HG03135 (cell line): ENCODE results near the gene TUBB8B.
"Not testable (repeated sequence)": the region's sequence is repeated elsewhere in the genome, so short reads cannot be mapped to it uniquely, and the experiment has no call there.

ENCODE experiments used
- ATAC-seq: cut with Tn5 transposase; IDR thresholded peaks from one replicate; pipeline ENCODE4 v1.9.1; 2021; ENCODE audit warnings: mild to moderate bottlenecking, moderate library complexity; ENCODE audit not compliant: unreplicated experiment

Gene TUBB8B

DNA sequence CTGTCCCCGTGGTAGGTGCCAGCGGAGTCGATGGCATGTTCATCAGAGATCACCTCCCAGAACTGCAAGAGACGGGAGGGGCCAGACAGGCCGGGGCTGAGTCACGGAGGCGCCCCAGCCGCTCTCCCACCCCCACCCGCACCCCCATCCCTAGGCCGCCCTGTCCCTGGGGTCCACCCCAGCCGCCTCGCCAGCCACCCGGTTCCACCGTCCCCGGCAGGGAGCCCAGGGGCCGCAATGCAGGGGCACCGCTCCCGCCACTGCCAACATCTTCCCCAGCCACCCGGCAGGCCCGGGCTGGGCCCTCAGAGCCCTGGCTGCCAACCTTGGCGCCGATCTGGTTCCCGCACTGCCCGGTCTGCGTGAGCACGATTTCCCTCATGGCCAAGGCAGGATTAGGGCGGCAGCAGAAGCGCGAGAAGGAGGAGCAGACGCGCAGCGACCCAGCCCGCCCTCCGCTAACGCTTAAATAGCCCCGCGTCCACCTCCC, at the start of gene TUBB8B:
TSS of gene TUBB8B (minus strand) at position 440 of the 490 bp plus-strand sequence. CDS start at position 382, 58 bp downstream.
- not testable (repeated sequence) for ATAC-seq

DNA sequence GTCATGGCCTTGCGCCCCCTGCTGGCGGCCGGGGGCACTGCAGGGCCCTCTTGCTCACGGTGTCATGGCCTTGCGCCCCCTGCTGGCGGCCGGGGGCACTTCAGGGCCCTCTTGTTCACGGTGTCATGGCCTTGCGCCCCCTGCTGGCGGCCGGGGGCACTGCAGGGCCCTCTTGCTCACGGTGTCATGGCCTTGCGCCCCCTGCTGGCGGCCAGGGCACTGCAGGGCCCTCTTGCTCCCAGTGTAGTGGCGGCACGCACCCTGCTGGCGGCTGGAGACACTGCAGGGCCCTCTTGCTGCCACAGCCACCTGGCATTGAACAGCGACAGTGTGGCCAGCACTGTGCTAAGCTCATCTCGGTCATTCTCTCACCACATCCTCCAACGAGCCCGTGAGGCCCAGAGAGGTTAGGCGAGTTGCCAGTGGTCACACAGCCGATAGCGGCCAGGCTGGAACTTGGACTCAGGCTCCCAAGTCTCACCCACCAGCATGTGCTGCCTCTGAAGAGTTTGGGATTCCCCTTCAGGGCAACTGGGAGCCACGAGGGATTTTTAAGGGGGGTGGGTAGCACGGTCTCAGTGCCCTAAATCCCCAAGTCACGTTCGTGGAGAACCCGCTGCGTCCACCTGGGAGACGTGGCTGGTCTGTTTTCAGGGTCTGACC, 48.0 kb upstream of the TUBB8B start:
- ATAC-seq = peak; percentile 93

DNA sequence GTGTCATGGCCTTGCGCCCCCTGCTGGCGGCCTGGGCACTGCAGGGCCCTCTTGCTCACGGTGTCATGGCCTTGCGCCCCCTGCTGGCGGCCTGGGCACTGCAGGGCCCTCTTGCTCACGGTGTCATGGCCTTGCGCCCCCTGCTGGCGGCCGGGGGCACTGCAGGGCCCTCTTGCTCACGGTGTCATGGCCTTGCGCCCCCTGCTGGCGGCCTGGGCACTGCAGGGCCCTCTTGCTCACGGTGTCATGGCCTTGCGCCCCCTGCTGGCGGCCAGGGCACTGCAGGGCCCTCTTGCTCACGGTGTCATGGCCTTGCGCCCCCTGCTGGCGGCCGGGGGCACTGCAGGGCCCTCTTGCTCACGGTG, 47.3 kb upstream of the TUBB8B start:
- ATAC-seq = not testable (repeated sequence)

DNA sequence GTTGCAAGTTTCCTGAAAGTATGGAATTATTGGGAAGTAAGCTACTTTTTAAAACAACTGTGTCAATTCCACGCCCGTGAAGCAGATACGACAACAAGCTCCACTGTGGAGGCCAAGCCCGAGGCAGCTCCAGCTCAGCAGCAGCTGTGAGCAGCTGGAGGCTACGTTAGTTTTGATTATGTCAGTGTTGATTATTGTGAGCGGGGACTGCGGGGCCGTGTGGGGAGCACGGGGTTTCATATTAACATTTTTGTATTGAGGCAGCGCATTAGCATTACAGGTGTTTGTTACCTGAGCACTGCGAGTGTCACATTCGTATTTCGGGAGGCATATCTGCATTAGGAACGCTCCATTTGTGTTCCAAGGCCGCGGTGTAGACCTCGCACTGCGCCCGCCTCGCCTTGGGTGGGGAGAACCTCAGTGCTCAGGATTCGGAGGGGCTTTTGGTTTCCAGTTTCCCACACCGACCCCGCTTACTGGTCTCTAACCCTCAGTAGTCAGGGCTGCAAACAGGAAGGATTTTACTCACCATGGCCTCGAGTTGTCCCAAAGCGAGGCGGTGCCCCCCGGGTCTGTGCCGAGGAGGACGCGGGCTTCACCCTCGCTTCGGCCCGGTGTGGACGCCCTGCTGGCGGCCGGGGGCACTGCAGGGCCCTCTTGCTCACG, 46.8 kb upstream of the TUBB8B start:
- not testable (repeated sequence) for ATAC-seq

DNA sequence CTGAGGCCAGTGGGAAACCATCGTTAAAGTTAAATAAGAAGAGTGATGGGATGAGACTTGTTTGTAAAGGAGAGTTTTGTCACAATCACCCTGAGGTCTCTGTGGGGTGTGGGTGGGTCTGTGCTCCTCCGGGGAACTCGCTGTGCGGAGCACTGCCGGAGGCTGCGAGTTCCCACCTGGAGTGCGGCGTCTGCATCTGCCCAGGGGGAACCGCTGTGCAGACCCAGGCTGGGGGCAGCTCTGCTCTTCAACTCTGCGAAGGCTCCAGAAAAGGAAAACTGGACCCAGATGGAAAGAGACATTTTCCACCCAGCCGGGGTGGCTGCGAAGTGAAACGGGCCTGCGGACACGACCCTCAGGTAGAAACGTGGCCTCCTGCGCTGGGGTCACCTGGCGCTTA, 46.2 kb upstream of the TUBB8B start:
- ATAC-seq = not testable (repeated sequence)

DNA sequence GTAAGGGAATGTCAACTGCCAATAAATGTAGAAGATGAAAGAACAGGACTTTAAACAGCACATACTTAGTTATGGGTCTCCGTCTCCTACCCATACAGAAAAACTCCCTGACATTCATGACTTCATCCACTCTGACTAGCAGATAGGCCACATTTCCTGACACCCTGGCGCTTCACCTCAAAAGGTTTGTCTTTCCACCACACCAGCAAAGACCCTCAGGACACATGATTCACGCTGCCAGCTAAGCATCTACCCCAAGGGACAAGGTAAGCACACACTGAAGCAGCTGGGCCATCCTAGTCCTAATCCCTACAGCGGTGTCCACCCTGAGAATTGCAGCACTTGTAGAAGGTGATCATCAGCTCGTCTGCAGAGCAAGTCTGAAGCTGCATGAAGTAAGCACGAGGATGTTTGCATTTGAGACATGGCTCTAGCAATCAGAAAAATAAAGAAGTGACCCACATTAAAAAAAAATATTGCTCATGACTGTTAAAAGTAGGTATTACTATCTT, 44.5 kb upstream of the TUBB8B start:
- ATAC-seq = not testable (repeated sequence)

DNA sequence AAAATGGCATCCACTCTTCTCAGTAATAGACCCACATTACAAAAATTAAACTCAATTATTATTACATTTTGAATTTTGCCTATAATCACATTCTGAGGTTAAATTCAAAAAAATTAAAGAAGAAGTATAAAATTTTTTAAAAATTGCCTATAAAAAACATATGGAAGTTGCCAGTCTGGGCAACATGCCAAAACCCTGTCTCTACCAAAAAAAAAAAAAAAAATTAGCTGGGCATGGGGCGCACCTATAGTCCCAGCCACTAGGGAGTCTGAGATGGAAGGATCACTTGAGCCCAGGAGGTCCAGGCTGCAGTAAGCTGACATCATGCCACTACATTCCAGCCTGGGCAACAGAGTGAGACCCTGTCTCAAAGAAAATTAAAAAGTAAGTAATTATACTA, 42.1 kb upstream of the TUBB8B start:
- not testable (repeated sequence) for ATAC-seq

DNA sequence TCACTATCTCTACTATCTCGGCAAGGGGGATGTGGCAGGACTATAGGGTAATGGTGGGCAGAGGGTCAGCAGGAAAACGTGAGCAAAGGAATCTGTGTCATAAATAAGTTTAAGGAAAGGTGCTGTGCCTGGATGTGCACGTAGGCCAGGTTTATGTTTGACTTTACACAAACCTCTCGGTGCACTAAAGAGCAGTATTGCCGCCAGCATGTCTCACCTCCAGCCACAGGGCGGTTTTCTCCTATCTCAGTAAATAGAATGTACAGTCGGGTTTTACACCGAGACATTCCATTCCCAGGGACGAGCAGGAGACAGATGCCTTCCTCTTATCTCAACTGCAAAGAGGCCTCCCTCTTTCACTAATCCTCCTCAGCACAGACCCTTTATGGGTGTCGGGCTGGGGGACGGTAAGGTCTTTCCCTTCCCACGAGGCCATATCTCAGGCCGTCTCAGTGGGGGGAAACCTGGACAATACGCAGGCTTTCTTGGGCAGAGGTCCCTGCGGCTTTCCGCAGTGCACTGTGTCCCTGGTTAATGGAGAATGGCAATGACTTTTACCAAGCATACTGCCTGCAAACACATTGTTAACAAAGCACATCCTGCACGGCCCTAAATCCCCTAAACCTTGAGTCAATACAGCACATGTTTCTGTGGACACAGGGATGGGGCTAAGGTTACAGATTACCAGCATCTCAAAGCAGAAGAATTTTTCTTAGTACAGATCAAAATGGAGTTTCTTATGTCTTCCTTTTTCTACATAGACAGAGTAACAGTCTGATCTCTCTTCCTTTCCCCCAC, 41.2 kb upstream of the TUBB8B start:
- ATAC-seq = not testable (repeated sequence)

DNA sequence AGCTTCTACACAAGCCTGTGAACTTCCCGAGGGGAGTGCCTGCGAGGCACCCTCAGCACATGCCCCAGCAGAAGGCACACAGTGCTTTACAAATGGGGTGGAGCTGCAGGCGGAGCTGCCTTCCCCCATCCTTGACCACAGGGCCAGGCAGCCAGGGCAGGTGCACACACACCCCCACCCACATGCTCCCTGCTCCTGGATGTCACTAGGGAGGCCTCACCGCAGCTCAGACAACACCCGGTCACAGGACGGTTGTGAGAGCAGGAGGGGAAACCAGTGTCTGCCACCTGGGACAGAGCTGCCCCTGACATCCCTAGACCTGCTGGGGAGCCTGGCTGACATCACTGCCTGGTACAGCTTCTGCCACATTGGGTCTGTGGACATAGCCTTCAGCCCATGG, 39.7 kb upstream of the TUBB8B start:
- ATAC-seq = not testable (repeated sequence)

DNA sequence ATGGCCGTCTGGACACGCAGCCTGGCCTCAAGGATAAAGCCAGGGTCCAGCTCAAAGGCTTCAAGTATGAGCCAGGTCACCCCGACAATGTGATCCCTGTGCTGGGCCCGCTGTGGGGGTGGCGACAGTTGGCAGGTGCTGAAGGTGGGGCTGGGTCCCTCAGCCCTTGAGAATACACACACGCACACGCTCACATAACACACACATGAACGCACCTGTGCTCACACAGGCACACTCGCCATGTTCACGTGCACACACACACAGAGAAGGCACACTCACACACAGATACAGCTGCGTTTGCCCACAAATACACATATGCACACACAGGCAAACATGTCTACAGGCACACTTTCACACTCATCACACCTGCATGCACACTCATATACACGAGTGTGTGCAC, 35.4 kb upstream of the TUBB8B start:
- not testable (repeated sequence) for ATAC-seq

DNA sequence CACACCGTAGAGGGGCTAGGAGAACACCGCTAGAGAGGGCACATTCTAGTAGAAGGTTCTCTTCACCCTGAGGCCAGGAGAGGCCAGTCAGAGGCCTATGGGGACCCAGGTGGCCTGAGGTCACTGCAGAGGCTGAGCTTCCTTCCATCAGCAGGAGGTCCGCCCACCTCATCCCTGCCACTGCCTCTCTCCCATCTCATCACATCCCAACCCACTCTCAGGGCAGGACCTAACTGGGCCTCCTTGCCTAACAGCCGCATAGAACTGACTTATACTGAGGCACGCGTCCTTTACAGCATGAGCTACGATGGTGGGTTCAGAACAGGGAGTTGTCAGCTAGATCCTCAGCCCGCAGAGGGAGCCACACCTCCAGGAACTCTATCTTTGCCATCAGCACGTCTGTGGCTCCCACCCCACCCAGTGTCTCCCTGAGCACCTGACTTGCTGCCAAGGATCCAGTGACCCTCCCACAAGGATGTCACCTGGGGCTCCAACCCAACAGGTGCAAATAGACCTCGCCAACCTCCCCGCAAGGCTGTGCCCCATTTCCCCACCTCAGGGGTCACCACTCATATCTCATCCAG, 33.3 kb upstream of the TUBB8B start:
- ATAC-seq = not testable (repeated sequence)

DNA sequence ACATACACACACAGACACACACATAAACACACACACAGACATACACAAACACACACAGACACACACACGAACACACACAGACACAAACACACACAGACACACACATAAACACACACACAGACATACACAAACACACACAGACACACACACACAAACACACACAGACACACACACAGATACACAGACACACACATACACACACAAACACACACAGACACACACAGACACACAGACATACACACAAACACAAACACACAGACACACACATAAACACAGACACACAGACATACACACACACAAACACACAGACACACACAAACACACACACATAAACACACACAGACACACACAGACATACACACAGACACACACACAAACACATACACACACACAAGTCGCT, 31.5 kb upstream of the TUBB8B start:
- not testable (repeated sequence) for ATAC-seq

DNA sequence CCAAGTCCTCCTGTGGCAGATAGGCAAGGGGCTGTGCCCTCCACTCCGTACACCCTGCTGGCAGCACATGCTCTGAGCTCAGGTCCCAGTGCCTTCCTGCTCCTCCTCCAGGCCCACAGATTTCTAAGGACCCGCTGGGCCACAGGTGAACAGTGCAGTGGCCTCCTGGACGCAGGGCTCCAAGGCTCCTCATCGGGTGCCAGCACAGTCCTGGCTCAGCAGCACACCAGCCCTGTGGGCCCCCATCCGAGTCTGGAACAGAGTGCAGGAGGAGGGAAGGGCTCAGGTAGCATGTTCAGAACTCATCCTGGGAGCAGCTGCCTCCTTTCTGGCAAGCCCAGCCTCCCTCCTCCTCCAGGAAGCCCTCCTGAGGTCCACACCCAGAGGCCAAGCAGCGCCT, 30.8 kb upstream of the TUBB8B start:
- ATAC-seq = not testable (repeated sequence)

DNA sequence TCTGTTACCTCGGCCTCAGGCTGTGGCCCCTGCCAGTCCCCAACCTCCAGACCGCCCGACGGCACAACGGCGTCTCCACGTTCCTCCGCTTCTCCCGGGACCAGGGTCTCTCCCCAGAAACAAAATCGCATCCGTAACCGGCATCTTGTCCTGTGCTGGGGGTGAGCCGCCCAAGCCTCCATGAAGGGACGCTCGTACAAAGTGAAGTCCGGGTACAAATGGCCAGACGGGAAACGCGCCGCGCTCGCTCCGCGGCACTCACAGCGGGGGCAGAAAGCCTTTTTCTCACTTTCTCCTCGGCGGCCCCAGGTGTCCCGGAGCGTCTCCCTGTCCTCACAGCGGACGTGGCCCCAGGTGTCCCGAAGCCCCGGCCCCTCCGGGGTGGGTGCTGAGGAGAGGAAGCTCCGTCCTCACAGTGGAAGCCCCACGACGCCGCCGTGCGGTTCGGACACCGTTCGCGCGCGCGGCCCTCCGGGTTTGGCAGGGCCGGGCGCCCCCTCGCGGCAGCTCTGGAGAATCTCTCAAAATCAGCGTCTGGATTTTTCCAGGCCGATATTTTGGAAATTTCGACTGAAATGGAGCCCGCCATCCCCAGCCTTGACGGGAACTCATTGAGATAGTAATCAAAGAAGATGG, 26.2 kb upstream of the TUBB8B start:
- ATAC-seq = not testable (repeated sequence)

DNA sequence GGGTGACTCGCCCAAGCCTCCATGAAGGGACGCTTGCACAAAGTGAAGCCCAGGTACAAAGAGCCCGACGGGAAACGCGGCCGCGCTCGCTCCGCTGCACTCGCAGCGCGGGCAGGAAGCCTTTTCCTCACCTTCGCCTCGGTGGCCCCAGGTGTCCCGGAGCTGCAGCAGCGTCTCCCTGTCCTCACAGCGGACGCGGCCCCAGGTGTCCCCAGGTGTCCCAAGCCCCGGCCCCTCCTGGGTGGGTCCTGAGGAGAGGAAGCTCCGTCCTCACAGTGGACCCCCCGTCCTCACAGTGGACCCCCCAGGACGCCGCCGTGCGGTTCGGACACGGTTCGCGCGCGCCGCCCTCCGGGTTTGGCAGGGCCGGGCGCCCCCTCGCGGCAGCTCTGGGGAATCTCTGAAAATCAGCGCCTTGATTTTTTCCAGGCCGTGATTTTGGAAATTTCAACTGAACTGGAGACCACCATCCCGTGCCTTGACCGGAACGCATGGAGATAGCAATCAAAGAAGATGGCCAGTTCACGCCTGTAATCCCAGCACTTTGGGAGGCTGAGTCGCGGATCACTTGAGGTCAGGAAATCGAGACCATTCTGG, 23.9 kb upstream of the TUBB8B start:
- not testable (repeated sequence) for ATAC-seq

DNA sequence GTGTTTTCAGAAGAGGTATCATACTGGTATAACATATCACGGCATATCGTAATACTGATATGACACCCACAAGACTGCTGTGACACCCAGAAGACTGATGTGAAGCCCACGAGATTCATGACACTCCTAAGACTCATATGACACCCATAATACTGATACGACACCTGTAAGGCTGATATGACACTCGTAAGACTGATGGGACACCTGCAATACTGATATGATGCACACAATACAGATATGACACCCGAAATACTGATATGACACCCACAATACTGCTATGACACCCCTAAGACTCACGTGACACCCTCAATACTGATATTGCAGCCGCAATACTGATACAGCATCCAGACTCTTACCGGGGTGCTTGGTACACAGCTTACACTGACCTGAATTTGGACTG, 18.3 kb upstream of the TUBB8B start:
- ATAC-seq = not testable (repeated sequence)

DNA sequence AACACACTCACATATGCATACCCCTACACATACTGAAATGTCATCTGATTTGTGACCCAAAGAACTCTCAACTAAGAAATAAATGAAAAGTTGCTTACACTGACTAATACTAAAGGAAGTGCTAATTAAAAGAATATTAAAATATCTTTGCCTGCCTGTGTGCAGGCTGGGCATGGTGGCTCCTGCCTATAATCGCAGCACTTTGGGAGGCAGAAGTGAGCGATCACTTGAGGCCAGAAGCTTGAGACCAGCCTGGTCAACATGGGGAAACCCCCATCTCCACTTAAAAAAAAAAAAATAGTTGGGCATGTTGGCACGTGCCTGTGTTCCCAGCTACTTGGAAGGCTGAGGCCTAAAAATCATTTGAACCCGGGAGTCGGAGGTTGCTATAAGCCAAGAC, 14.9 kb upstream of the TUBB8B start:
- not testable (repeated sequence) for ATAC-seq

DNA sequence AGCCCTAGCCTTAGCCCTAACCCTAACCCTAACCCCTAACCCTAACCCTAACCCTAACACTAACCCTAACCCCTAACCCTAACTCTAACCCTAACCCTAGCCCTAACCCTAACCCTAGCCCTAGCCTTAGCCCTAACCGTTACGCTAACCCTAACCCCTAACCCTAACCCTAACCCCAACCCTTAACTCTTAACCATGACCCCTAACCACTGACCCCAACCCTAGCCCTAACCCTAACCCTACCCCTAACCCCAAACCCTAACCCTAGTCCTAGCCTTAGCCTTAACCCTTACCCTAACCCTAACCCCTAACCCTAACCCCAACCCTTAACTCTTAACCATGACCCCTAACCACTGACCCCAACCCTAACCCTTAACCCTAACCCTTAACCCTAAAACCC, 14.2 kb upstream of the TUBB8B start:
- not testable (repeated sequence) for ATAC-seq

DNA sequence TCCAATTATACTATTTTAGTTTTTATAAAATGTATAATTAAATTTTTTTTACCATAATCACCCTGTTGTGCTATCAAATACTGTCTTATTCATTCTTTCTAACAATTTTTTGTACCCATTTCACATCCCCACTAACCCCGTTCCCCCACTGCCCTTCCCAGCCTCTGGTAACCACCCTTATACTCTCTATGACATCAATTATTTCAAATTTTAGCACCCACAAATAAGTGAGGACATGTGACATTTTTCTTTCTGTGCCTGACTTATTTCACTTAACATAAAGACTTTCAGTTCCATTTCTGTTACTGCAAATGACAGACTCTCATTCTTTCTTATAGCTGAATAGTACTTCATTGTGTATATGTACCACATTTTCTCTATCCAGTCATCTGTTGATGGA, 5.0 kb upstream of the TUBB8B start:
- ATAC-seq = not testable (repeated sequence)

DNA sequence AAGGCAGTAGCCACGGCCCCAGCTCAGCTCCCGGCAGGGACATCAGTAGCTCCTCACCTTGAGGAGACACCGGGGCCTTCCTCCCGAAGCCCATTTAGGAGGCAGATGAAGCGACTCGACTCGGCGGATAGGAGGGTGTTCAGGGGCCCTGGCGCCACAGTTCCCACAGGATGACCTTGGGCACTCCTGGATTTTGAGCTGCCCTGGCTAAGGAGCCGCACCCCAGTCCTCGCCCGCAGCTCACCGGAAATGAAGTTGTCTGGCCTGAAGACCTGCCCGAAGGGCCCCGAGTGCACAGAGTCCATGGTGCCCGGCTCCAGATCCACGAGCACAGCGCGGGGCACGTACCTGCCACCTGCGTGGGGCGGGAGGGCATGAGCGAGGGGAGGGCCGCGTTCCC, 719 bp downstream of the TUBB8B start:
- not testable (repeated sequence) for ATAC-seq
